ENCODE measurements around the gene CALN1.

CALN1 gene

GRCh38 chr7:72268090-72268489 is 144.0 kb downstream of the CALN1 start:
- no peak overlapping the region for H3K4me2 ChIP-seq (ENCODE audit: low read length)
- no peaks in the 10 kb centered on the region for H3F3A ChIP-seq (ENCODE audit: insufficient read depth, low read length)
- H3K79me2 ChIP-seq (ENCODE audit: insufficient read depth, low read length), result no peaks in the 10 kb centered on the region
- no peak for TF ChIP-seq EZH2 (IDR thresholded peaks at IDR 0.05; ENCODE audit: borderline replicate concordance, low read length)
- TF ChIP-seq CTCF (IDR thresholded peaks at IDR 0.05; ENCODE audit: low read length), result no peak
- H3K9me3 ChIP-seq (ENCODE audit: low read length), result no peaks in the 10 kb centered on the region
- no peak overlapping the region for H3K9ac ChIP-seq (ENCODE audit: low read length)
- no peak overlapping the region for H2AFZ ChIP-seq (ENCODE audit: low read length)
- H3K27me3 ChIP-seq (ENCODE audit: insufficient read depth, low read length), result no peaks in the 10 kb centered on the region
- H3K27ac ChIP-seq (ENCODE audit: low read depth, low read length, poor library complexity, severe bottlenecking), result no peak overlapping the region
- H4K20me1 ChIP-seq (ENCODE audit: insufficient read depth, low read length), result no peaks in the 10 kb centered on the region
- no peaks in the 10 kb centered on the region for H3K4me1 ChIP-seq (ENCODE audit: insufficient read depth, low read length, severe bottlenecking)
- H3K36me3 ChIP-seq (ENCODE audit: insufficient read depth, low read length), result no peaks in the 10 kb centered on the region
- no peak overlapping the region for H3K4me3 ChIP-seq (ENCODE audit: low read depth, low read length, poor library complexity, severe bottlenecking)
- no peaks in the 10 kb centered on the region for H3K9me2 ChIP-seq (ENCODE audit: low read depth, low read length)

- Histone ChIP-seq H3K79me2 (ENCODE audit: insufficient read depth, low read length) (no peaks in the 10 kb centered on the region), H3K9me2 (ENCODE audit: low read depth, low read length) (no peaks in the 10 kb centered on the region), H3K27me3 (ENCODE audit: insufficient read depth, low read length) (no peaks in the 10 kb centered on the region), H3K27ac (ENCODE audit: low read depth, low read length, poor library complexity, severe bottlenecking) (no peak overlapping the region), H3F3A (ENCODE audit: insufficient read depth, low read length) (no peaks in the 10 kb centered on the region), H3K4me2 (ENCODE audit: low read length) (no peak overlapping the region), H3K4me1 (ENCODE audit: insufficient read depth, low read length, severe bottlenecking) (no peaks in the 10 kb centered on the region), H4K20me1 (ENCODE audit: insufficient read depth, low read length) (no peaks in the 10 kb centered on the region), H3K9ac (ENCODE audit: low read length) (no peak overlapping the region), H3K36me3 (ENCODE audit: insufficient read depth, low read length) (no peaks in the 10 kb centered on the region), H2AFZ (ENCODE audit: low read length) (no peak overlapping the region), H3K4me3 (ENCODE audit: low read depth, low read length, poor library complexity, severe bottlenecking) (no peak overlapping the region), H3K9me3 (ENCODE audit: low read length) (no peaks in the 10 kb centered on the region)
- TF ChIP-seq EZH2 (IDR thresholded peaks at IDR 0.05; ENCODE audit: borderline replicate concordance, low read length), result no peak
- TF ChIP-seq CTCF (IDR thresholded peaks at IDR 0.05; ENCODE audit: low read length), result no peak
These were observed 144.8 kb downstream of the CALN1 start for GRCh38 chr7:72267291-72267800.

DNA sequence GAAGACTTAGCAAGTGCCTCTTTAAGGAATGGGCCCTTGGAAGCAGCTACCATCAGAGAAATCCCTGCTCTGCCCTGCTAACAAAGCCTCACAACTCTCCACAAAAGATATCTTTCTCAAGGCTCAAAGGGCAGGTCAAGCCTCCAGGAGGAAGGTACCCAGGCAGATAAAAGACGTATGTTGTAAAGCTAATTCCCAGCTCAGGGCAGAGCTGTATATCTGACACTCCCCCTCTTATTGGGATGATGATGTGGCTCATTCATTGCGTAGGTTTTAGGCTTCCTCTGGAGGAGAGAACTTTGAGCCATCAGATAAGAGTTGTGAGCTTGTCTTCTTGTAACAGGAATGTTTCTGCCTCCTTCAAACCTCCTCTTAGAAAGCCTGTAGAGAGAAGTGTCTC is 145.4 kb downstream of the CALN1 start:
- Histone ChIP-seq H3K79me2 (ENCODE audit: insufficient read depth, low read length) (no peaks in the 10 kb centered on the region), H3K9ac (ENCODE audit: low read length) (no peak overlapping the region), H3K27me3 (ENCODE audit: insufficient read depth, low read length) (no peaks in the 10 kb centered on the region), H2AFZ (ENCODE audit: low read length) (no peak overlapping the region), H3K36me3 (ENCODE audit: insufficient read depth, low read length) (no peaks in the 10 kb centered on the region), H3K9me2 (ENCODE audit: low read depth, low read length) (no peaks in the 10 kb centered on the region), H3K27ac (ENCODE audit: low read depth, low read length, poor library complexity, severe bottlenecking) (no peak overlapping the region), H3K4me3 (ENCODE audit: low read depth, low read length, poor library complexity, severe bottlenecking) (no peak overlapping the region), H3F3A (ENCODE audit: insufficient read depth, low read length) (no peaks in the 10 kb centered on the region), H3K9me3 (ENCODE audit: low read length) (no peaks in the 10 kb centered on the region), H3K4me1 (ENCODE audit: insufficient read depth, low read length, severe bottlenecking) (no peaks in the 10 kb centered on the region), H3K4me2 (ENCODE audit: low read length) (no peak overlapping the region), H4K20me1 (ENCODE audit: insufficient read depth, low read length) (no peaks in the 10 kb centered on the region)
- no peak for TF ChIP-seq EZH2 (IDR thresholded peaks at IDR 0.05; ENCODE audit: borderline replicate concordance, low read length)
- no peak for TF ChIP-seq CTCF (IDR thresholded peaks at IDR 0.05; ENCODE audit: low read length)
